Neural progenitor cell (in vitro differentiated cells): ENCODE results near the gene ESRRB.

Experiments
- CTCF ChIP-seq: fragments of 200-600 bp; sonication (generic); IDR thresholded peaks from 2 replicates; pipeline ENCODE4 v1.5.1; 2017; ENCODE audit warnings: antibody characterized with exemption, mild to moderate bottlenecking
- EZH2 ChIP-seq: fragments of 200-600 bp; sonication (generic); IDR thresholded peaks from 2 replicates; pipeline ENCODE4 v1.6.1; 2017; ENCODE audit warnings: antibody characterized with exemption, mild to moderate bottlenecking, moderate library complexity

- TF ChIP-seq CTCF (no peak), EZH2 (no peak)
These were observed 104.5 kb downstream of the ESRRB start for GRCh38 chr14:76480426-76480825.
